Lower leg skin (tissue), 3 donors: ENCODE results near the gene ETV5.

ENCODE experiments used
- POLR2A ChIP-seq, 2 donors: fragments of 450-650 bp; IDR thresholded peaks; one replicate each; pipeline ENCODE4 v1.6.1; 2016 to 2017; ENCODE audit warnings: antibody characterized with exemption in 2 of 2, mild to moderate bottlenecking in 1 of 2, moderate library complexity in 1 of 2
- TF ChIP-seq, protein P1 (sequence below), 3 donors: fragments of 450-650 bp; IDR thresholded peaks; one replicate each; pipeline ENCODE4 v1.5.1; 2016; ENCODE audit warnings: antibody characterized with exemption in 3 of 3, mild to moderate bottlenecking in 3 of 3, moderate library complexity in 2 of 3

DNA sequence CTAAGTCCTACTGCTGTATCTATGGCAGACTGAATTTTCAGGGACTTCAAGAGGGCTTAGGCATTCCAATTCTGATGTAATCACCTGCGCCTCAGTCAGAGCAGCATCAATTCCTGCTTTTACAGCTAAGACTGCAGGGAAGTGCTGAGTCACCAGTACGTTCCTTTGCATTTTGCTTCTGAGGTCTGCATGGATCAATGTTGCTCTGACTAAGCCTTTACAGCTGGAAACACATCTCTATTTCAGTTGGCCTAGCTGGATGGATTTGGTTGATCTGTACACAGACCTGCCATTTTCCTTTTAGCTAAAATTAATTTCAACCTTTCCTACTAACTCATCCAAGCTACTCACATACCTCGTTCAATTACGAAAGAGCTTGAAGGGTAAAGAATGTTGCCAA is 51.3 kb downstream of the ETV5 start:
- TF ChIP-seq, protein P1, sequence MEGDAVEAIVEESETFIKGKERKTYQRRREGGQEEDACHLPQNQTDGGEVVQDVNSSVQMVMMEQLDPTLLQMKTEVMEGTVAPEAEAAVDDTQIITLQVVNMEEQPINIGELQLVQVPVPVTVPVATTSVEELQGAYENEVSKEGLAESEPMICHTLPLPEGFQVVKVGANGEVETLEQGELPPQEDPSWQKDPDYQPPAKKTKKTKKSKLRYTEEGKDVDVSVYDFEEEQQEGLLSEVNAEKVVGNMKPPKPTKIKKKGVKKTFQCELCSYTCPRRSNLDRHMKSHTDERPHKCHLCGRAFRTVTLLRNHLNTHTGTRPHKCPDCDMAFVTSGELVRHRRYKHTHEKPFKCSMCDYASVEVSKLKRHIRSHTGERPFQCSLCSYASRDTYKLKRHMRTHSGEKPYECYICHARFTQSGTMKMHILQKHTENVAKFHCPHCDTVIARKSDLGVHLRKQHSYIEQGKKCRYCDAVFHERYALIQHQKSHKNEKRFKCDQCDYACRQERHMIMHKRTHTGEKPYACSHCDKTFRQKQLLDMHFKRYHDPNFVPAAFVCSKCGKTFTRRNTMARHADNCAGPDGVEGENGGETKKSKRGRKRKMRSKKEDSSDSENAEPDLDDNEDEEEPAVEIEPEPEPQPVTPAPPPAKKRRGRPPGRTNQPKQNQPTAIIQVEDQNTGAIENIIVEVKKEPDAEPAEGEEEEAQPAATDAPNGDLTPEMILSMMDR (IDR thresholded peaks at IDR 0.05), result no peak
- TF ChIP-seq POLR2A (IDR thresholded peaks at IDR 0.05), result no peak
